Nucleus accumbens (tissue), 56 donors: ENCODE data around the gene LAMB3.
A peak's percentile ranks its signal among the peaks of the same experiment; 100 is the strongest.

Source experiments
- DNase-seq, 56 donors: peaks; one replicate each; lab custom pipeline; 2025; lab: John Stamatoyannopoulos, UW

The LAMB3 gene

GRCh38 chr1:209570743-209571142 is 81.5 kb downstream of the LAMB3 start:
- DNase-seq: no peak

- peak in 48 of 56 donors; percentile 1 to 90 (median 37) for DNase-seq
Measured at GRCh38 chr1:209569455-209570207, 82.6 kb downstream of the LAMB3 start.

- no peak for DNase-seq
Measured at GRCh38 chr1:209567698-209568175, 84.5 kb downstream of the LAMB3 start.

- DNase-seq: peak in 53 of 56 donors; percentile 4 to 90 (median 56)
Measured at GRCh38 chr1:209565759-209566678, 86.2 kb downstream of the LAMB3 start.
